ENCODE measurements around the gene GPA33.

- TF ChIP-seq CTCF (optimal IDR thresholded peaks at IDR 0.05 in 1 of 3, IDR thresholded peaks at IDR 0.05 in 1 of 3, conservative IDR thresholded peaks at IDR 0.05 in 1 of 3; ENCODE audit: extremely low read depth in 1 of 3, insufficient read depth in 2 of 3, low read length in 3 of 3) (no peak), EZH2 (IDR thresholded peaks at IDR 0.05; ENCODE audit: low read length) (no peak)
Observed at GRCh38 chr1:167077868-167078210, 12.3 kb downstream of the GPA33 start.

Data from keratinocyte (primary cell).